HL-60 (cell line): ENCODE results near the gene RTP2.

Source experiments
- POLR2AphosphoS5 ChIP-seq: IDR thresholded peaks from 2 replicates; pipeline ENCODE4 v1.6.1; 2012; ENCODE audit warnings: low read depth
- SPI1 ChIP-seq: IDR thresholded peaks from 2 replicates; pipeline ENCODE4 v1.6.1; 2012; ENCODE audit warnings: low read depth, mild to moderate bottlenecking, borderline replicate concordance
- TF ChIP-seq, protein P1 (sequence below): IDR thresholded peaks from one replicate; pipeline ENCODE4 v1.5.1; 2011; ENCODE audit warnings: low read length, control low read depth, inconsistent platforms; ENCODE audit not compliant: insufficient read depth

DNA sequence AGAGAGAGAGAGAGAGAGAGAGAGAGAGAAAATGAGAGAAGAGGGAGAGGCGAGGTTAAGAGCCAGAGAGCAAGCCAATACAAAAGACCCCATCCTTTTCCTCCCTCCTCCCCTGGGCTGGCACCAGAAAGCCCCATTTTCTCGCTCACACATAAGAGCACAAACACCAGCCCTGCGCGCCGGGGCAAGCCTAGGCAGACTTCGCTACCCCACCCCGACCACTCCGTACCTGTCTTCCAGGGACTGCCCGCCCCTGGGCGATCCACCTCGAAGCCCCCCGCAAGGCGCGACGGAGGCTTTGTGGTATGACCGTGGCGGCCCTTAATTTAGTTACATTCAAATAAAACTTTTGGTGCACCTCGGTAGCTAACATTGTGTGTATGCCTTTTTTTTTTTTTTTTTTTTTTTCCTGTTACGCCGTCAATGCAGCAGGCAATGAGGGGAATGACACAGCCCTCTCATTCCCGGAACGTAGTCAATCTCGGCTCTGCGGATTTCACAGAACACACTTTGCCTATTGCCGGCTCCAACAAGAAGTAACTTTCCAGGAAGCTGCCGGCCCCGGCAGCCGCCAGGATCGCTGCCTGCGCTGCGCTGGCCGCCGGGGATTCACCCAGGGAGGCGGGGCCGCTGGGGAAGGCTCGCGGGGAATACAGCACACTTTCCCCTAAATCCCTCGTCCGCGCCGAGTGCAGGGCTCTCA lies 35.2 kb upstream of the RTP2 start:
- TF ChIP-seq SPI1 (no peak), POLR2AphosphoS5 (no peak; the same call in 1 of the 2 replicates)
- TF ChIP-seq, protein P1, sequence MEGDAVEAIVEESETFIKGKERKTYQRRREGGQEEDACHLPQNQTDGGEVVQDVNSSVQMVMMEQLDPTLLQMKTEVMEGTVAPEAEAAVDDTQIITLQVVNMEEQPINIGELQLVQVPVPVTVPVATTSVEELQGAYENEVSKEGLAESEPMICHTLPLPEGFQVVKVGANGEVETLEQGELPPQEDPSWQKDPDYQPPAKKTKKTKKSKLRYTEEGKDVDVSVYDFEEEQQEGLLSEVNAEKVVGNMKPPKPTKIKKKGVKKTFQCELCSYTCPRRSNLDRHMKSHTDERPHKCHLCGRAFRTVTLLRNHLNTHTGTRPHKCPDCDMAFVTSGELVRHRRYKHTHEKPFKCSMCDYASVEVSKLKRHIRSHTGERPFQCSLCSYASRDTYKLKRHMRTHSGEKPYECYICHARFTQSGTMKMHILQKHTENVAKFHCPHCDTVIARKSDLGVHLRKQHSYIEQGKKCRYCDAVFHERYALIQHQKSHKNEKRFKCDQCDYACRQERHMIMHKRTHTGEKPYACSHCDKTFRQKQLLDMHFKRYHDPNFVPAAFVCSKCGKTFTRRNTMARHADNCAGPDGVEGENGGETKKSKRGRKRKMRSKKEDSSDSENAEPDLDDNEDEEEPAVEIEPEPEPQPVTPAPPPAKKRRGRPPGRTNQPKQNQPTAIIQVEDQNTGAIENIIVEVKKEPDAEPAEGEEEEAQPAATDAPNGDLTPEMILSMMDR, result no peak
